ENCODE data around the gene KCNMA1. TPM values are rescaled to one million over a fixed set of nuclear protein-coding genes. Genes with fewer than 3 reads are reported as not detected.

Gene KCNMA1
- polyA plus RNA-seq, 1 of the 3 experiments (the other 2 are of a cell fraction) = 107 TPM

- Histone ChIP-seq H3K9ac (peak overlapping the region; percentile 76; the same call in 1 of the 2 replicates), H3K36me3 (replicated peaks in 1 of 2; ENCODE audit: control insufficient read depth in 1 of 2, insufficient read depth in 2 of 2, low read length in 1 of 2) (no peaks in the 10 kb centered on the region), H3K27ac (ENCODE audit: low read depth in 2 of 2, low read length in 1 of 2) (peak overlapping the region; percentile 93 to 95; a peak in 3 of 4 replicates), H2AFZ (ENCODE audit: low read depth) (no peak overlapping the region), H3K9me2 (no peaks in the 10 kb centered on the region), H3K4me1 (ENCODE audit: control insufficient read depth in 1 of 2, insufficient read depth in 2 of 2, low read depth in 1 of 2, low read length in 1 of 2) (peaks cover 29 to 54% of the 10 kb centered on the region in 2 experiments), H3K27me3 (ENCODE audit: insufficient read depth) (no peaks in the 10 kb centered on the region), H3F3A (replicated peaks; ENCODE audit: insufficient read depth) (peaks cover 31% of the 10 kb centered on the region), H3K79me2 (ENCODE audit: insufficient read depth) (peaks cover 8% of the 10 kb centered on the region; the same call in 1 of the 2 replicates), H3K9me3 (no peaks in the 10 kb centered on the region), H4K20me1 (ENCODE audit: insufficient read depth) (no peaks in the 10 kb centered on the region), H3K4me3 (ENCODE audit: low read depth in 2 of 2, low read length in 1 of 2) (no peak overlapping the region; a peak in 1 of 4 replicates), H3K4me2 (peak overlapping the region; percentile 63; the same call in 1 of the 2 replicates)
- POLR2A ChIA-PET = no interaction called here
- WGBS (ENCODE audit: low lambda C conversion rate) = 50% methylated on average over 5 of the region's 5 CpGs
- CTCF ChIA-PET = interaction anchor here (0.6 kb wide), 1 partner anchor 16 kb away, joined by 3 read pairs; no protein-coding TSS in a partner anchor
- DNase-seq = peak; percentile 44
- TF ChIP-seq TAF1 (IDR thresholded peaks at IDR 0.05; ENCODE audit: borderline replicate concordance, low read depth, low read length) = no peak
- no peak for TF ChIP-seq ELF1 (IDR thresholded peaks at IDR 0.05)
- TF ChIP-seq RAD21 (IDR thresholded peaks at IDR 0.05; ENCODE audit: low read length) = no peak
- peak; percentile 45; the same call in 1 of the 2 replicates for TF ChIP-seq FOXM1 (IDR thresholded peaks at IDR 0.05; ENCODE audit: low read depth)
- TF ChIP-seq EP300 (IDR thresholded peaks at IDR 0.05; ENCODE audit: borderline replicate concordance in 1 of 2, low read depth in 1 of 2, low read length in 1 of 2) = peak; percentile 62 to 83
- no peak for TF ChIP-seq IRF3 (IDR thresholded peaks at IDR 0.05; ENCODE audit: low read depth, low read length)
- TF ChIP-seq NRF1 (IDR thresholded peaks at IDR 0.05; ENCODE audit: low read depth, low read length) = no peak
- no peak for TF ChIP-seq MEF2A (IDR thresholded peaks at IDR 0.05; ENCODE audit: borderline replicate concordance, low read depth)
- no peak for TF ChIP-seq USF1 (IDR thresholded peaks at IDR 0.05; ENCODE audit: borderline replicate concordance, low read depth)
- TF ChIP-seq RXRA (IDR thresholded peaks at IDR 0.05; ENCODE audit: borderline replicate concordance, low read depth) = peak; percentile 71; the same call in 1 of the 2 replicates
- peak; percentile 75 for TF ChIP-seq JUND (IDR thresholded peaks at IDR 0.05)
- TF ChIP-seq FOSL2 (IDR thresholded peaks at IDR 0.05; ENCODE audit: borderline replicate concordance, low read depth) = no peak; the same call in 1 of the 2 replicates
- TF ChIP-seq CHD2 (IDR thresholded peaks at IDR 0.05; ENCODE audit: low read length, partially characterized antibody) = no peak
- TF ChIP-seq GATA2 (CRISPR knock-in tag; IDR thresholded peaks at IDR 0.05) = peak; percentile 34; the same call in 1 of the 2 replicates
- TF ChIP-seq, protein P1, sequence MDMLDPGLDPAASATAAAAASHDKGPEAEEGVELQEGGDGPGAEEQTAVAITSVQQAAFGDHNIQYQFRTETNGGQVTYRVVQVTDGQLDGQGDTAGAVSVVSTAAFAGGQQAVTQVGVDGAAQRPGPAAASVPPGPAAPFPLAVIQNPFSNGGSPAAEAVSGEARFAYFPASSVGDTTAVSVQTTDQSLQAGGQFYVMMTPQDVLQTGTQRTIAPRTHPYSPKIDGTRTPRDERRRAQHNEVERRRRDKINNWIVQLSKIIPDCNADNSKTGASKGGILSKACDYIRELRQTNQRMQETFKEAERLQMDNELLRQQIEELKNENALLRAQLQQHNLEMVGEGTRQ (IDR thresholded peaks at IDR 0.05; ENCODE audit: borderline replicate concordance, low read depth, low read length) = no peak
- TF ChIP-seq RFX5 (IDR thresholded peaks at IDR 0.05; ENCODE audit: low read length) = no peak
- no peak for TF ChIP-seq ZBTB33 (IDR thresholded peaks at IDR 0.05; ENCODE audit: borderline replicate concordance, low read depth)
- no peak for TF ChIP-seq SIN3A (IDR thresholded peaks at IDR 0.05; ENCODE audit: borderline replicate concordance, low read depth, low read length)
- no peak for TF ChIP-seq FOXJ3 (CRISPR knock-in tag; IDR thresholded peaks at IDR 0.05)
- TF ChIP-seq GABPA (IDR thresholded peaks at IDR 0.05; ENCODE audit: low read depth) = no peak
- no peak for TF ChIP-seq YY1 (IDR thresholded peaks at IDR 0.05; ENCODE audit: low read depth)
- no peak for TF ChIP-seq MXI1 (IDR thresholded peaks at IDR 0.05; ENCODE audit: low read depth, low read length)
- TF ChIP-seq EZH2phosphoT487 (IDR thresholded peaks at IDR 0.05; ENCODE audit: borderline replicate concordance, low read depth) = no peak
- TF ChIP-seq TCF12 (IDR thresholded peaks at IDR 0.05) = peak; percentile 98
- peak; percentile 60; the same call in 1 of the 2 replicates for TF ChIP-seq NFIC (IDR thresholded peaks at IDR 0.05; ENCODE audit: borderline replicate concordance)
- TF ChIP-seq, protein P2, sequence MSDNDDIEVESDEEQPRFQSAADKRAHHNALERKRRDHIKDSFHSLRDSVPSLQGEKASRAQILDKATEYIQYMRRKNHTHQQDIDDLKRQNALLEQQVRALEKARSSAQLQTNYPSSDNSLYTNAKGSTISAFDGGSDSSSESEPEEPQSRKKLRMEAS (IDR thresholded peaks at IDR 0.05; ENCODE audit: low read depth) = no peak
- TF ChIP-seq SMC3 (IDR thresholded peaks at IDR 0.05; ENCODE audit: low read depth, low read length) = no peak
- TF ChIP-seq PBX3 (IDR thresholded peaks at IDR 0.05) = peak; percentile 89
- TF ChIP-seq POLR2AphosphoS5 (IDR thresholded peaks at IDR 0.05; ENCODE audit: low read depth, low read length) = peak; percentile 75; the same call in 1 of the 2 replicates
- no peak for TF ChIP-seq RCOR1 (IDR thresholded peaks at IDR 0.05; ENCODE audit: low read length)
Observed at GRCh38 chr10:77289790-77290189, 347.8 kb downstream of the KCNMA1 start.

All from SK-N-SH (cell line).